Keratinocyte (primary cell): ENCODE measurements around the gene MYADM. TPM values are rescaled to one million over a fixed set of nuclear protein-coding genes. Genes with fewer than 3 reads are reported as not detected.

Source experiments
- DNase-seq: peaks from one replicate; pipeline ENCODE4 v3.0.0-alpha.2; 2011; ENCODE audit warnings: low read depth, missing footprints, low spot score
- FAIRE-seq: peaks from 2 replicates; lab custom pipeline; 2011; peaks lifted over from hg19 to GRCh38; lab: Jason Lieb, UNC
- H2AFZ ChIP-seq: 2 replicates; pipeline ENCODE4 v1.6.0; 2012; ENCODE audit warnings: low read length, control low read depth, inconsistent platforms; ENCODE audit not compliant: control insufficient read depth
- H3K27ac ChIP-seq: 2 replicates; pipeline ENCODE4 v1.5.1; 2011; ENCODE audit warnings: low read length; ENCODE audit not compliant: control insufficient read depth, insufficient read depth
- H3K27me3 ChIP-seq: 3 replicates; pipeline ENCODE4 v1.6.0; 2011; ENCODE audit warnings: low read length; ENCODE audit not compliant: control insufficient read depth, insufficient read depth; ENCODE audit errors: extremely low read depth
- H3K36me3 ChIP-seq, 2 experiments: 2 replicates in 1 of 2; 3 replicates in 1 of 2; pipeline ENCODE4 v1.5.1; 2011; ENCODE audit warnings: low read length in 2 of 2, mild to moderate bottlenecking in 1 of 2; ENCODE audit not compliant: control insufficient read depth in 2 of 2, insufficient read depth in 2 of 2; ENCODE audit errors: extremely low read depth in 1 of 2
- H3K4me1 ChIP-seq: 3 replicates; pipeline ENCODE4 v1.5.1; 2011; ENCODE audit warnings: low read length; ENCODE audit not compliant: control insufficient read depth, insufficient read depth; ENCODE audit errors: extremely low read depth
- H3K4me2 ChIP-seq: 3 replicates; pipeline ENCODE4 v1.6.0; 2011; ENCODE audit warnings: low read depth, low read length; ENCODE audit not compliant: control insufficient read depth, insufficient read depth; ENCODE audit errors: extremely low read depth
- H3K4me3 ChIP-seq, 3 experiments: fragments of 200-600 bp in 1 of 3; sonication (generic) in 1 of 3; 2 replicates in 2 of 3; 3 replicates in 1 of 3; pipeline ENCODE4 v1.5.1; 2011 to 2016; ENCODE audit warnings: low read length in 3 of 3, mild to moderate bottlenecking in 3 of 3, control low read depth in 2 of 3, inconsistent platforms in 1 of 3, low read depth in 1 of 3, mixed read lengths in 1 of 3, mixed run types in 1 of 3, moderate library complexity in 1 of 3; ENCODE audit not compliant: control insufficient read depth in 2 of 3, insufficient read depth in 2 of 3; ENCODE audit errors: extremely low read depth in 1 of 3
- H3K79me2 ChIP-seq: 2 replicates; pipeline ENCODE4 v1.6.0; 2012; ENCODE audit warnings: low read length; ENCODE audit not compliant: control insufficient read depth, insufficient read depth
- H3K9ac ChIP-seq: 3 replicates; pipeline ENCODE4 v1.6.0; 2011; ENCODE audit warnings: low read length; ENCODE audit not compliant: control insufficient read depth, insufficient read depth; ENCODE audit errors: extremely low read depth
- H3K9me1 ChIP-seq: 3 replicates; pipeline ENCODE4 v1.6.0; 2011; ENCODE audit warnings: low read length; ENCODE audit not compliant: control insufficient read depth, insufficient read depth; ENCODE audit errors: extremely low read depth
- H3K9me3 ChIP-seq: 2 replicates; pipeline ENCODE4 v1.5.1; 2012; ENCODE audit warnings: low read depth, low read length; ENCODE audit not compliant: control insufficient read depth
- H4K20me1 ChIP-seq: 3 replicates; pipeline ENCODE4 v1.6.0; 2011; ENCODE audit warnings: low read length; ENCODE audit not compliant: control insufficient read depth, insufficient read depth; ENCODE audit errors: extremely low read depth
- CTCF ChIP-seq, 3 experiments: IDR thresholded peaks in 1 of 3; conservative IDR thresholded peaks in 1 of 3; optimal IDR thresholded peaks in 1 of 3; 2 replicates in 2 of 3; 3 replicates in 1 of 3; pipeline versions ENCODE3 to v1.5.1; 2011; ENCODE audit warnings: low read length in 3 of 3, mild to moderate bottlenecking in 3 of 3, moderate library complexity in 2 of 3, control low read depth in 1 of 3, inconsistent platforms in 1 of 3; ENCODE audit not compliant: insufficient read depth in 2 of 3; ENCODE audit errors: extremely low read depth in 1 of 3
- EZH2 ChIP-seq: IDR thresholded peaks from one replicate; pipeline ENCODE4 v1.6.1; 2012; ENCODE audit warnings: inconsistent platforms, mild to moderate bottlenecking, low read length, moderate library complexity
- dilution Hi-C: fragments of 300-500 bp; cut with MboI; formaldehyde crosslinking; loops from one replicate; pipeline ENCODE4 v1.7.0; 2020; ENCODE audit warnings: low sequenced_read_pairs; ENCODE audit not compliant: extremely low pct_ligation_motif_present
- polyA plus RNA-seq, 5 experiments: library from polyadenylated mRNA; depleted of rRNA in 3 of 5; stranded (reverse) in 3 of 5; stranded (forward) in 1 of 5; unstranded in 1 of 5; fragments of >200 nt; gene quantifications; 1 replicate in 1 of 5; 2 replicates in 3 of 5; 3 replicates in 1 of 5; pipeline versions ENCODE4 v1.2.1 to v1.2.3, GENCODE V29; 2011 to 2012; ENCODE audit warnings: missing spikeins in 2 of 5, low read depth in 1 of 5, low replicate concordance in 1 of 5

Gene MYADM
- polyA plus RNA-seq, 1 donor (not counting 4 experiments of a cell fraction or from before 2014, with no cell fraction given), result 16.8 TPM

DNA sequence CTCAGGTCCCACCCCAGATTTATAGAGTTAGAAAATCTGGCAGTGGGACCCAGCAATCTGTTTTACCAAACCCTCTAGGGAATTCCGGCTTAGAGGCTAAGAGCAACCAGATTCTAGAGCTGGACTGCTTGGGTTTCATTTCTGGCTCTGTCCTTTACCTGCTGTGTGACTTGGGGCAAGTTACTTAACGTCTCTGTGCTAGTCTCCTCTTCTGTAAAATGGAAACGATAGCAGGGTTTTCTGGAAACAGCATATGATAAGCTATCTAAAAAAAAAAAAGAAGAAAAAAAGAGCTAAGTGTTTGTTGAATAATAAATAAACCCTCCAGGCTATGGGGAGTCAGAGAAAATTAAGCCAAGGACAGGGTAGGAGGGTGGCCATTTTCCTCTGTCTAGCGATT lies 29.8 kb downstream of the MYADM start:
- H3K9ac ChIP-seq, result no peak overlapping the region
- H3K36me3 ChIP-seq, result no peaks in the 10 kb centered on the region
- H3K4me2 ChIP-seq, result no peak overlapping the region
- H3K27me3 ChIP-seq, result no peaks in the 10 kb centered on the region
- no peaks in the 10 kb centered on the region for H3K9me1 ChIP-seq
- no peaks in the 10 kb centered on the region for H4K20me1 ChIP-seq
- no peaks in the 10 kb centered on the region for H3K79me2 ChIP-seq
- H3K27ac ChIP-seq, result no peak overlapping the region
- peaks cover 2% of the 10 kb centered on the region for H3K4me1 ChIP-seq
- H3K9me3 ChIP-seq, result no peaks in the 10 kb centered on the region
- no peak for TF ChIP-seq CTCF (optimal IDR thresholded peaks at IDR 0.05 in 1 of 3, IDR thresholded peaks at IDR 0.05 in 1 of 3, conservative IDR thresholded peaks at IDR 0.05 in 1 of 3; ENCODE audit: extremely low read depth in 1 of 3, insufficient read depth in 2 of 3, low read length in 3 of 3)
- TF ChIP-seq EZH2, result no peak
- no peak overlapping the region for H3K4me3 ChIP-seq
- dilution Hi-C loops, result no loop called here
- H2AFZ ChIP-seq, result no peak overlapping the region
- DNase-seq, result no peak
- FAIRE-seq, result no peak

- H3K9me3 ChIP-seq, result no peaks in the 10 kb centered on the region
- H3K9me1 ChIP-seq, result no peaks in the 10 kb centered on the region
- dilution Hi-C loops, result no loop called here
- H3K4me1 ChIP-seq, result peaks cover 2% of the 10 kb centered on the region
- no peaks in the 10 kb centered on the region for H3K36me3 ChIP-seq
- no peak overlapping the region for H3K9ac ChIP-seq
- no peaks in the 10 kb centered on the region for H3K79me2 ChIP-seq
- no peaks in the 10 kb centered on the region for H3K27me3 ChIP-seq
- no peak for FAIRE-seq
- TF ChIP-seq CTCF (optimal IDR thresholded peaks at IDR 0.05 in 1 of 3, IDR thresholded peaks at IDR 0.05 in 1 of 3, conservative IDR thresholded peaks at IDR 0.05 in 1 of 3; ENCODE audit: extremely low read depth in 1 of 3, insufficient read depth in 2 of 3, low read length in 3 of 3), result no peak
- no peak for TF ChIP-seq EZH2
- H4K20me1 ChIP-seq, result no peaks in the 10 kb centered on the region
- no peak for DNase-seq
- no peak overlapping the region for H2AFZ ChIP-seq
- H3K4me2 ChIP-seq, result no peak overlapping the region
- H3K27ac ChIP-seq, result no peak overlapping the region
- no peak overlapping the region for H3K4me3 ChIP-seq
Measured at GRCh38 chr19:53898166-53898565, 30.5 kb downstream of the MYADM start.
